Neural cell (in vitro differentiated cells): Measurements from ENCODE around the gene TPSAB1. TPM values are rescaled to one million over a fixed set of nuclear protein-coding genes. Genes with fewer than 3 reads are reported as not detected.

ENCODE experiments used
- H2AFZ ChIP-seq: fragments of 200-600, 300-800 bp; sonication (generic), shearing (Covaris generic); 2 replicates; pipeline ENCODE4 v1.6.0; 2014; ENCODE audit warnings: low read depth, mild to moderate bottlenecking, antibody characterized with exemption, low read length, moderate library complexity
- H3F3A ChIP-seq: fragments of 200-600 bp; shearing (Covaris generic); 2 replicates; pipeline ENCODE4 v1.6.1; 2016; ENCODE audit warnings: mild to moderate bottlenecking, moderate library complexity, mixed read lengths, antibody characterized with exemption, low read length; ENCODE audit not compliant: insufficient read depth, poor library complexity, severe bottlenecking
- H3K27ac ChIP-seq: fragments of 200-600, 300-800 bp; sonication (generic), shearing (Covaris generic); 2 replicates; pipeline ENCODE4 v1.5.1; 2014; ENCODE audit warnings: mild to moderate bottlenecking, low read length, moderate library complexity
- H3K27me3 ChIP-seq: fragments of 300-800, 200-600 bp; sonication (generic), shearing (Covaris generic); 2 replicates; pipeline ENCODE4 v1.6.0; 2014; ENCODE audit warnings: mild to moderate bottlenecking, low read depth, low read length, moderate library complexity; ENCODE audit not compliant: insufficient read depth
- H3K36me3 ChIP-seq: fragments of 300-800, 200-600 bp; sonication (generic), shearing (Covaris generic); 2 replicates; pipeline ENCODE4 v1.5.1; 2014; ENCODE audit warnings: mild to moderate bottlenecking, antibody characterized with exemption, low read length, moderate library complexity; ENCODE audit not compliant: insufficient read depth
- H3K4me2 ChIP-seq: fragments of 300-800, 200-600 bp; sonication (generic), shearing (Covaris generic); 2 replicates; pipeline ENCODE4 v1.6.0; 2014; ENCODE audit warnings: mild to moderate bottlenecking, low read length
- H3K4me3 ChIP-seq: fragments of 300-800, 200-600 bp; sonication (generic), shearing (Covaris generic); 2 replicates; pipeline ENCODE4 v1.5.1; 2014; ENCODE audit warnings: mild to moderate bottlenecking, low read length, moderate library complexity
- H3K79me2 ChIP-seq: fragments of 200-600 bp; shearing (Covaris generic); replicated peaks from 2 replicates; pipeline ENCODE4 v1.6.0; 2014; ENCODE audit warnings: mild to moderate bottlenecking, low read length, moderate library complexity; ENCODE audit not compliant: insufficient read depth
- H3K9ac ChIP-seq: fragments of 300-800, 200-600 bp; sonication (generic), shearing (Covaris generic); 2 replicates; pipeline ENCODE4 v1.6.1; 2016; ENCODE audit warnings: mild to moderate bottlenecking, low read length, mixed read lengths
- H3K9me2 ChIP-seq: fragments of 200-600 bp; shearing (Covaris generic); 2 replicates; pipeline ENCODE4 v1.6.1; 2016; ENCODE audit warnings: mild to moderate bottlenecking, low read length, mixed read lengths; ENCODE audit not compliant: insufficient read depth
- H3K9me3 ChIP-seq: fragments of 200-600, 300-800 bp; sonication (generic), shearing (Covaris generic); 2 replicates; pipeline ENCODE4 v1.6.1; 2016; ENCODE audit warnings: mild to moderate bottlenecking, mixed run types, low read length, moderate library complexity, mixed read lengths
- H4K20me1 ChIP-seq: fragments of 200-600 bp; shearing (Covaris generic); 2 replicates; pipeline ENCODE4 v1.6.1; 2016; ENCODE audit warnings: mild to moderate bottlenecking, mixed run types; ENCODE audit not compliant: insufficient read depth
- EP300 ChIP-seq: fragments of 450-650 bp; conservative IDR thresholded peaks from 2 replicates; pipeline ENCODE4 v1.6.1; 2014; ENCODE audit warnings: antibody characterized with exemption, mild to moderate bottlenecking, moderate library complexity; ENCODE audit not compliant: poor library complexity, severe bottlenecking
- EZH2 ChIP-seq: fragments of 200-600, 300-800 bp; shearing (Covaris generic), sonication (generic); IDR thresholded peaks from 2 replicates; pipeline ENCODE4 v1.6.1; 2014; ENCODE audit warnings: antibody characterized with exemption, low read length, borderline replicate concordance, mild to moderate bottlenecking; ENCODE audit not compliant: insufficient read depth, poor library complexity, severe bottlenecking
- MXI1 ChIP-seq: fragments of 450-650 bp; conservative IDR thresholded peaks from 2 replicates; pipeline ENCODE4 v1.6.1; 2014; ENCODE audit warnings: antibody characterized with exemption, mild to moderate bottlenecking; ENCODE audit not compliant: poor library complexity, severe bottlenecking
- POLR2AphosphoS5 ChIP-seq: IDR thresholded peaks from 2 replicates; pipeline ENCODE4 v1.6.1; 2012
- RAD21 ChIP-seq: fragments of 450-650 bp; conservative IDR thresholded peaks from 2 replicates; pipeline ENCODE4 v1.6.1; 2014; ENCODE audit warnings: antibody characterized with exemption, mild to moderate bottlenecking, moderate library complexity
- SMC3 ChIP-seq: fragments of 450-650 bp; conservative IDR thresholded peaks from 2 replicates; pipeline ENCODE4 v1.6.1; 2014; ENCODE audit warnings: antibody characterized with exemption, mild to moderate bottlenecking, moderate library complexity; ENCODE audit not compliant: poor library complexity
- TAF1 ChIP-seq: IDR thresholded peaks from 2 replicates; pipeline ENCODE4 v1.6.1; 2012; ENCODE audit warnings: low read depth
- polyA plus RNA-seq: library from polyadenylated mRNA; depleted of rRNA; stranded (reverse); fragments of >200 nt; gene quantifications from 2 replicates; pipeline ENCODE4 v1.2.3, GENCODE V29; 2014
- TF ChIP-seq, protein P1 (sequence below): IDR thresholded peaks from 2 replicates; pipeline ENCODE4 v1.6.1; 2012; ENCODE audit warnings: borderline replicate concordance
- TF ChIP-seq, protein P2 (sequence below): fragments of 450-650 bp; IDR thresholded peaks from 2 replicates; pipeline ENCODE4 v1.5.1; 2014; ENCODE audit warnings: antibody characterized with exemption, mild to moderate bottlenecking, moderate library complexity; ENCODE audit not compliant: poor library complexity, severe bottlenecking

Gene TPSAB1
- polyA plus RNA-seq, 1 donor from 2014 or later, result not detected

DNA sequence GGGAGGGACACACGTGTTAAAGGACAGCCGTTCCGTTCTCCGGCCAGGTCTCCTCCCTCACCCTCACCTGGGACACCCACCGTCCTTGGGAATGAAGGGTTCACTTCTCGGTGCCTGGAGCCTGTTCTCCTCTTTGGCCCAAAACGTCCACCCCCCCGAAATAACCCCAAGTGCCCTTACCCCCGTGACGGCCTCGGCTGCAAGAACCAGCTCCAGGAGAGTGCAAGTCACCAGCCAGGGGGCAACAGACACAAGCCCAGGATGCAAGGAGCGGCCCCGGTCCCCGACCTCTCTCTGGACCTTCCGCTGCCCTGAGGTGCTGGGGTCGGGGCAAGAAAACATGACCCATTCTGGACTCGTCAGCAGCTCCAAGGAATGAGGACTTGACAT is 49.0 kb downstream of the TPSAB1 start:
- no peaks in the 10 kb centered on the region for H3K36me3 ChIP-seq
- no peaks in the 10 kb centered on the region for H3K27me3 ChIP-seq
- no peaks in the 10 kb centered on the region for H4K20me1 ChIP-seq
- H3K9ac ChIP-seq, result no peak overlapping the region
- no peak overlapping the region for H3K27ac ChIP-seq
- H3K9me2 ChIP-seq, result no peaks in the 10 kb centered on the region
- no peak overlapping the region for H3K4me2 ChIP-seq
- no peaks in the 10 kb centered on the region for H3F3A ChIP-seq
- H3K79me2 ChIP-seq, result no peaks in the 10 kb centered on the region
- H2AFZ ChIP-seq, result no peak overlapping the region
- H3K4me3 ChIP-seq, result no peak overlapping the region
- TF ChIP-seq, protein P1, sequence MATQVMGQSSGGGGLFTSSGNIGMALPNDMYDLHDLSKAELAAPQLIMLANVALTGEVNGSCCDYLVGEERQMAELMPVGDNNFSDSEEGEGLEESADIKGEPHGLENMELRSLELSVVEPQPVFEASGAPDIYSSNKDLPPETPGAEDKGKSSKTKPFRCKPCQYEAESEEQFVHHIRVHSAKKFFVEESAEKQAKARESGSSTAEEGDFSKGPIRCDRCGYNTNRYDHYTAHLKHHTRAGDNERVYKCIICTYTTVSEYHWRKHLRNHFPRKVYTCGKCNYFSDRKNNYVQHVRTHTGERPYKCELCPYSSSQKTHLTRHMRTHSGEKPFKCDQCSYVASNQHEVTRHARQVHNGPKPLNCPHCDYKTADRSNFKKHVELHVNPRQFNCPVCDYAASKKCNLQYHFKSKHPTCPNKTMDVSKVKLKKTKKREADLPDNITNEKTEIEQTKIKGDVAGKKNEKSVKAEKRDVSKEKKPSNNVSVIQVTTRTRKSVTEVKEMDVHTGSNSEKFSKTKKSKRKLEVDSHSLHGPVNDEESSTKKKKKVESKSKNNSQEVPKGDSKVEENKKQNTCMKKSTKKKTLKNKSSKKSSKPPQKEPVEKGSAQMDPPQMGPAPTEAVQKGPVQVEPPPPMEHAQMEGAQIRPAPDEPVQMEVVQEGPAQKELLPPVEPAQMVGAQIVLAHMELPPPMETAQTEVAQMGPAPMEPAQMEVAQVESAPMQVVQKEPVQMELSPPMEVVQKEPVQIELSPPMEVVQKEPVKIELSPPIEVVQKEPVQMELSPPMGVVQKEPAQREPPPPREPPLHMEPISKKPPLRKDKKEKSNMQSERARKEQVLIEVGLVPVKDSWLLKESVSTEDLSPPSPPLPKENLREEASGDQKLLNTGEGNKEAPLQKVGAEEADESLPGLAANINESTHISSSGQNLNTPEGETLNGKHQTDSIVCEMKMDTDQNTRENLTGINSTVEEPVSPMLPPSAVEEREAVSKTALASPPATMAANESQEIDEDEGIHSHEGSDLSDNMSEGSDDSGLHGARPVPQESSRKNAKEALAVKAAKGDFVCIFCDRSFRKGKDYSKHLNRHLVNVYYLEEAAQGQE, result no peak
- TF ChIP-seq EZH2, result no peak
- no peaks in the 10 kb centered on the region for H3K9me3 ChIP-seq

DNA sequence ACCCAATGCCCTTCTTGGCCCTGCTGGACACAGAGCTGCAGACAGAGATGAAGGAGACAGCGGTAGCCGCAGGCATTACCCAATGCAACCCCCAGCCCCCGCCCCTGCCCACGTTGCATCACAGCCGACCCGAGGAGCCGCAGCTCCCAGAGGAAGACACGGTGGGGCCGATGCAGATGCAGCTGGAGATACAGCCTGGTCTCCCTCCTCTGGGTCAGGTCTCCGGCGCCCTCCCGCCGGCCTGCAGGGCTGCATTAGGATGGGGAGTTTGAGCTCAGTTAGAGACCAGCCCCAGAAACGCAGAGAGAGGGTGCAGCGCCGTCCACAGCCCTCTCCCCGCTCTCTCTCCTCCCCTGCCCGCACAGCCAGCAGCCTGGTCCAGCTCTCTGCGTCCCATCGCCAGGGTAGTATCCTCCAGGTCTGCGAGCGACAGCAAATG is 49.6 kb downstream of the TPSAB1 start:
- Histone ChIP-seq H3K9me3 (no peaks in the 10 kb centered on the region), H3K79me2 (no peaks in the 10 kb centered on the region), H3K4me2 (no peak overlapping the region), H3K9ac (no peak overlapping the region), H3K9me2 (no peaks in the 10 kb centered on the region), H4K20me1 (no peaks in the 10 kb centered on the region), H2AFZ (no peak overlapping the region), H3K4me3 (no peak overlapping the region), H3K27me3 (no peaks in the 10 kb centered on the region), H3K36me3 (no peaks in the 10 kb centered on the region), H3F3A (no peaks in the 10 kb centered on the region), H3K27ac (no peak overlapping the region)
- no peak for TF ChIP-seq EZH2
- TF ChIP-seq POLR2AphosphoS5, result no peak
- TF ChIP-seq TAF1, result no peak
- TF ChIP-seq, protein P2, sequence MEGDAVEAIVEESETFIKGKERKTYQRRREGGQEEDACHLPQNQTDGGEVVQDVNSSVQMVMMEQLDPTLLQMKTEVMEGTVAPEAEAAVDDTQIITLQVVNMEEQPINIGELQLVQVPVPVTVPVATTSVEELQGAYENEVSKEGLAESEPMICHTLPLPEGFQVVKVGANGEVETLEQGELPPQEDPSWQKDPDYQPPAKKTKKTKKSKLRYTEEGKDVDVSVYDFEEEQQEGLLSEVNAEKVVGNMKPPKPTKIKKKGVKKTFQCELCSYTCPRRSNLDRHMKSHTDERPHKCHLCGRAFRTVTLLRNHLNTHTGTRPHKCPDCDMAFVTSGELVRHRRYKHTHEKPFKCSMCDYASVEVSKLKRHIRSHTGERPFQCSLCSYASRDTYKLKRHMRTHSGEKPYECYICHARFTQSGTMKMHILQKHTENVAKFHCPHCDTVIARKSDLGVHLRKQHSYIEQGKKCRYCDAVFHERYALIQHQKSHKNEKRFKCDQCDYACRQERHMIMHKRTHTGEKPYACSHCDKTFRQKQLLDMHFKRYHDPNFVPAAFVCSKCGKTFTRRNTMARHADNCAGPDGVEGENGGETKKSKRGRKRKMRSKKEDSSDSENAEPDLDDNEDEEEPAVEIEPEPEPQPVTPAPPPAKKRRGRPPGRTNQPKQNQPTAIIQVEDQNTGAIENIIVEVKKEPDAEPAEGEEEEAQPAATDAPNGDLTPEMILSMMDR, result no peak
- no peak for TF ChIP-seq RAD21
- TF ChIP-seq, protein P1, result no peak
- no peak for TF ChIP-seq MXI1
- TF ChIP-seq EP300, result no peak
- no peak for TF ChIP-seq SMC3
